Measurements from ENCODE around the gene LYPD5. TPM values are rescaled to one million over a fixed set of nuclear protein-coding genes. Genes with fewer than 3 reads are reported as not detected.
"Not testable (repeated sequence)": the region's sequence is repeated elsewhere in the genome, so short reads cannot be mapped to it uniquely, and the experiment has no call there.

The LYPD5 gene
- total and polyA plus RNA-seq, 5 donors from 2014 or later = 0.60 TPM; not detected in 4

- H3K4me3 ChIP-seq (ENCODE audit: low read depth, low read length); ATAC-seq (ENCODE audit: low read depth in 2 of 2); H3K9me3 Mint-ChIP-seq; H3K27ac Mint-ChIP-seq; DNase-seq; H3K36me3 Mint-ChIP-seq; H3K9me3 ChIP-seq (ENCODE audit: control insufficient read depth in 2 of 2, low read length in 2 of 2); H3K36me3 ChIP-seq (ENCODE audit: control insufficient read depth, insufficient read depth, low read length); H3K27ac ChIP-seq (ENCODE audit: insufficient read depth, low read length, poor library complexity, severe bottlenecking): not testable (repeated sequence)
- H3K27me3 Mint-ChIP-seq = peaks cover 17% of the 10 kb centered on the region
- peaks cover 20 to 31% (median 23%) of the 10 kb centered on the region in 4 donors for H3K4me1 Mint-ChIP-seq
- peaks cover 16% of the 10 kb centered on the region for H3K4me1 ChIP-seq (ENCODE audit: control insufficient read depth, insufficient read depth, low read length, poor library complexity, severe bottlenecking)
- peaks cover 14% of the 10 kb centered on the region for H3K27me3 ChIP-seq (ENCODE audit: control insufficient read depth, insufficient read depth, low read length)
- peak overlapping the region in 1 of 4 donors; percentile 18 for H3K4me3 Mint-ChIP-seq
These were observed 22.3 kb upstream of the LYPD5 start for GRCh38 chr19:43824572-43824971.

GRCh38 chr19:43823856-43824255, 21.6 kb upstream of the LYPD5 start:
- H3K9me3 ChIP-seq (ENCODE audit: control insufficient read depth in 2 of 2, low read length in 2 of 2); H3K36me3 Mint-ChIP-seq; H3K9me3 Mint-ChIP-seq; H3K36me3 ChIP-seq (ENCODE audit: control insufficient read depth, insufficient read depth, low read length); DNase-seq; H3K4me3 ChIP-seq (ENCODE audit: low read depth, low read length); H3K27ac ChIP-seq (ENCODE audit: insufficient read depth, low read length, poor library complexity, severe bottlenecking); H3K27ac Mint-ChIP-seq; ATAC-seq (ENCODE audit: low read depth in 2 of 2): not testable (repeated sequence)
- Mint-ChIP-seq H3K4me3 (peak overlapping the region in 1 of 4 donors; percentile 18), H3K4me1 (peaks cover 20 to 31% (median 23%) of the 10 kb centered on the region in 4 donors), H3K27me3 (peaks cover 22% of the 10 kb centered on the region)
- Histone ChIP-seq H3K4me1 (ENCODE audit: control insufficient read depth, insufficient read depth, low read length, poor library complexity, severe bottlenecking) (peaks cover 16% of the 10 kb centered on the region), H3K27me3 (ENCODE audit: control insufficient read depth, insufficient read depth, low read length) (peaks cover 14% of the 10 kb centered on the region)

GRCh38 chr19:43820884-43821215, 18.6 kb upstream of the LYPD5 start:
- H3K4me1 Mint-ChIP-seq = peaks cover 6 to 11% (median 9%) of the 10 kb centered on the region in 4 donors
- Histone ChIP-seq H3K27me3 (ENCODE audit: control insufficient read depth, insufficient read depth, low read length) (peaks cover 18% of the 10 kb centered on the region), H3K9me3 (ENCODE audit: control insufficient read depth in 2 of 2, low read length in 2 of 2) (no peaks in the 10 kb centered on the region), H3K27ac (ENCODE audit: insufficient read depth, low read length, poor library complexity, severe bottlenecking) (no peak overlapping the region), H3K36me3 (ENCODE audit: control insufficient read depth, insufficient read depth, low read length) (no peaks in the 10 kb centered on the region), H3K4me1 (ENCODE audit: control insufficient read depth, insufficient read depth, low read length, poor library complexity, severe bottlenecking) (peaks cover 5% of the 10 kb centered on the region), H3K4me3 (ENCODE audit: low read depth, low read length) (peak overlapping the region; percentile 63)
- no peak overlapping the region for H3K27ac Mint-ChIP-seq
- no peaks in the 10 kb centered on the region for H3K36me3 Mint-ChIP-seq
- peaks cover 0 to 3% (median 0%) of the 10 kb centered on the region in 7 donors for H3K9me3 Mint-ChIP-seq
- peaks cover 28% of the 10 kb centered on the region for H3K27me3 Mint-ChIP-seq
- peak overlapping the region; percentile 84 to 92 (median 90) for H3K4me3 Mint-ChIP-seq
- ATAC-seq (ENCODE audit: low read depth in 2 of 2) (no peak), DNase-seq (no peak)

- H3K27ac ChIP-seq (ENCODE audit: insufficient read depth, low read length, poor library complexity, severe bottlenecking) = no peak overlapping the region
- peak in 2 of 3 donors; percentile 8 to 18 for DNase-seq
- Mint-ChIP-seq H3K9me3 (peaks cover 0 to 2% (median 0%) of the 10 kb centered on the region in 7 donors), H3K4me3 (peak overlapping the region; percentile 84 to 92 (median 90)), H3K36me3 (no peaks in the 10 kb centered on the region), H3K27me3 (peaks cover 28% of the 10 kb centered on the region), H3K27ac (peak overlapping the region; percentile 29 to 48 (median 45)), H3K4me1 (peaks cover 6 to 11% (median 9%) of the 10 kb centered on the region in 4 donors)
- peaks cover 5% of the 10 kb centered on the region for H3K4me1 ChIP-seq (ENCODE audit: control insufficient read depth, insufficient read depth, low read length, poor library complexity, severe bottlenecking)
- H3K4me3 ChIP-seq (ENCODE audit: low read depth, low read length) = peak overlapping the region; percentile 63
- no peaks in the 10 kb centered on the region for H3K36me3 ChIP-seq (ENCODE audit: control insufficient read depth, insufficient read depth, low read length)
- peak; percentile 22 to 28 for ATAC-seq (ENCODE audit: low read depth in 2 of 2)
- peaks cover 18% of the 10 kb centered on the region for H3K27me3 ChIP-seq (ENCODE audit: control insufficient read depth, insufficient read depth, low read length)
- no peaks in the 10 kb centered on the region for H3K9me3 ChIP-seq (ENCODE audit: control insufficient read depth in 2 of 2, low read length in 2 of 2)
These were observed 18.0 kb upstream of the LYPD5 start for GRCh38 chr19:43820098-43820883.

- H3K27ac ChIP-seq (ENCODE audit: insufficient read depth, low read length, poor library complexity, severe bottlenecking) = no peak overlapping the region
- peaks cover 18% of the 10 kb centered on the region for H3K27me3 ChIP-seq (ENCODE audit: control insufficient read depth, insufficient read depth, low read length)
- Mint-ChIP-seq H3K27ac (no peak overlapping the region), H3K4me1 (peaks cover 6 to 11% (median 9%) of the 10 kb centered on the region in 4 donors), H3K36me3 (no peaks in the 10 kb centered on the region), H3K9me3 (peaks cover 0 to 2% (median 0%) of the 10 kb centered on the region in 7 donors), H3K27me3 (peaks cover 30% of the 10 kb centered on the region), H3K4me3 (peak overlapping the region in 1 of 4 donors; percentile 38)
- no peak for DNase-seq
- H3K36me3 ChIP-seq (ENCODE audit: control insufficient read depth, insufficient read depth, low read length) = no peaks in the 10 kb centered on the region
- H3K9me3 ChIP-seq (ENCODE audit: control insufficient read depth in 2 of 2, low read length in 2 of 2) = no peaks in the 10 kb centered on the region
- peaks cover 5% of the 10 kb centered on the region for H3K4me1 ChIP-seq (ENCODE audit: control insufficient read depth, insufficient read depth, low read length, poor library complexity, severe bottlenecking)
- ATAC-seq (ENCODE audit: low read depth in 2 of 2) = no peak
- no peak overlapping the region for H3K4me3 ChIP-seq (ENCODE audit: low read depth, low read length)
These were observed 16.3 kb upstream of the LYPD5 start for GRCh38 chr19:43818500-43818899.

- not testable (repeated sequence) for H3K4me3 ChIP-seq (ENCODE audit: low read depth, low read length); H3K27ac Mint-ChIP-seq; ATAC-seq (ENCODE audit: low read depth in 2 of 2); H3K9me3 Mint-ChIP-seq; DNase-seq; H3K36me3 Mint-ChIP-seq; H3K27ac ChIP-seq (ENCODE audit: insufficient read depth, low read length, poor library complexity, severe bottlenecking); H3K4me1 ChIP-seq (ENCODE audit: control insufficient read depth, insufficient read depth, low read length, poor library complexity, severe bottlenecking); H3K9me3 ChIP-seq (ENCODE audit: control insufficient read depth in 2 of 2, low read length in 2 of 2); H3K4me3 Mint-ChIP-seq; H3K36me3 ChIP-seq (ENCODE audit: control insufficient read depth, insufficient read depth, low read length)
- H3K27me3 ChIP-seq (ENCODE audit: control insufficient read depth, insufficient read depth, low read length) = peaks cover 18% of the 10 kb centered on the region
- Mint-ChIP-seq H3K27me3 (peaks cover 33% of the 10 kb centered on the region), H3K4me1 (peaks cover 6 to 11% (median 9%) of the 10 kb centered on the region in 4 donors)
These were observed 15.2 kb upstream of the LYPD5 start for GRCh38 chr19:43817454-43817853.

GRCh38 chr19:43814663-43815352, 12.6 kb upstream of the LYPD5 start:
- H3K4me3 Mint-ChIP-seq = no peak overlapping the region
- H3K36me3 Mint-ChIP-seq = no peaks in the 10 kb centered on the region
- Histone ChIP-seq H3K36me3 (ENCODE audit: control insufficient read depth, insufficient read depth, low read length) (no peaks in the 10 kb centered on the region), H3K4me1 (ENCODE audit: control insufficient read depth, insufficient read depth, low read length, poor library complexity, severe bottlenecking) (no peaks in the 10 kb centered on the region), H3K9me3 (ENCODE audit: control insufficient read depth in 2 of 2, low read length in 2 of 2) (no peaks in the 10 kb centered on the region), H3K27ac (ENCODE audit: insufficient read depth, low read length, poor library complexity, severe bottlenecking) (no peak overlapping the region), H3K27me3 (ENCODE audit: control insufficient read depth, insufficient read depth, low read length) (peaks cover 6% of the 10 kb centered on the region), H3K4me3 (ENCODE audit: low read depth, low read length) (no peak overlapping the region)
- peaks cover 0 to 3% (median 0%) of the 10 kb centered on the region in 7 donors for H3K9me3 Mint-ChIP-seq
- H3K4me1 Mint-ChIP-seq = peaks cover 0 to 4% (median 1%) of the 10 kb centered on the region in 4 donors
- ATAC-seq (ENCODE audit: low read depth in 2 of 2) = no peak
- no peak for DNase-seq
- peaks cover 30% of the 10 kb centered on the region for H3K27me3 Mint-ChIP-seq
- no peak overlapping the region for H3K27ac Mint-ChIP-seq

All from CD4-positive, CD25-positive, alpha-beta regulatory T cell (primary cell).